Neural cell (in vitro differentiated cells): Measurements from ENCODE around the gene ZNF648. TPM values are rescaled to one million over a fixed set of nuclear protein-coding genes. Genes with fewer than 3 reads are reported as not detected.

Experiments used
- H2AFZ ChIP-seq: fragments of 200-600, 300-800 bp; sonication (generic), shearing (Covaris generic); 2 replicates; pipeline ENCODE4 v1.6.0; 2014; ENCODE audit warnings: low read depth, mild to moderate bottlenecking, antibody characterized with exemption, low read length, moderate library complexity
- H3F3A ChIP-seq: fragments of 200-600 bp; shearing (Covaris generic); 2 replicates; pipeline ENCODE4 v1.6.1; 2016; ENCODE audit warnings: mild to moderate bottlenecking, moderate library complexity, mixed read lengths, antibody characterized with exemption, low read length; ENCODE audit not compliant: insufficient read depth, poor library complexity, severe bottlenecking
- H3K27ac ChIP-seq: fragments of 200-600, 300-800 bp; sonication (generic), shearing (Covaris generic); 2 replicates; pipeline ENCODE4 v1.5.1; 2014; ENCODE audit warnings: mild to moderate bottlenecking, low read length, moderate library complexity
- H3K27me3 ChIP-seq: fragments of 300-800, 200-600 bp; sonication (generic), shearing (Covaris generic); 2 replicates; pipeline ENCODE4 v1.6.0; 2014; ENCODE audit warnings: mild to moderate bottlenecking, low read depth, low read length, moderate library complexity; ENCODE audit not compliant: insufficient read depth
- H3K36me3 ChIP-seq: fragments of 300-800, 200-600 bp; sonication (generic), shearing (Covaris generic); 2 replicates; pipeline ENCODE4 v1.5.1; 2014; ENCODE audit warnings: mild to moderate bottlenecking, antibody characterized with exemption, low read length, moderate library complexity; ENCODE audit not compliant: insufficient read depth
- H3K4me2 ChIP-seq: fragments of 300-800, 200-600 bp; sonication (generic), shearing (Covaris generic); 2 replicates; pipeline ENCODE4 v1.6.0; 2014; ENCODE audit warnings: mild to moderate bottlenecking, low read length
- H3K4me3 ChIP-seq: fragments of 300-800, 200-600 bp; sonication (generic), shearing (Covaris generic); 2 replicates; pipeline ENCODE4 v1.5.1; 2014; ENCODE audit warnings: mild to moderate bottlenecking, low read length, moderate library complexity
- H3K79me2 ChIP-seq: fragments of 200-600 bp; shearing (Covaris generic); replicated peaks from 2 replicates; pipeline ENCODE4 v1.6.0; 2014; ENCODE audit warnings: mild to moderate bottlenecking, low read length, moderate library complexity; ENCODE audit not compliant: insufficient read depth
- H3K9ac ChIP-seq: fragments of 300-800, 200-600 bp; sonication (generic), shearing (Covaris generic); 2 replicates; pipeline ENCODE4 v1.6.1; 2016; ENCODE audit warnings: mild to moderate bottlenecking, low read length, mixed read lengths
- H3K9me2 ChIP-seq: fragments of 200-600 bp; shearing (Covaris generic); 2 replicates; pipeline ENCODE4 v1.6.1; 2016; ENCODE audit warnings: mild to moderate bottlenecking, low read length, mixed read lengths; ENCODE audit not compliant: insufficient read depth
- H3K9me3 ChIP-seq: fragments of 200-600, 300-800 bp; sonication (generic), shearing (Covaris generic); 2 replicates; pipeline ENCODE4 v1.6.1; 2016; ENCODE audit warnings: mild to moderate bottlenecking, mixed run types, low read length, moderate library complexity, mixed read lengths
- H4K20me1 ChIP-seq: fragments of 200-600 bp; shearing (Covaris generic); 2 replicates; pipeline ENCODE4 v1.6.1; 2016; ENCODE audit warnings: mild to moderate bottlenecking, mixed run types; ENCODE audit not compliant: insufficient read depth
- CTCF ChIP-seq: fragments of 450-650 bp; IDR thresholded peaks from 2 replicates; pipeline ENCODE4 v1.5.1; 2014; ENCODE audit warnings: antibody characterized with exemption, mild to moderate bottlenecking, moderate library complexity; ENCODE audit not compliant: poor library complexity, severe bottlenecking
- EP300 ChIP-seq: fragments of 450-650 bp; conservative IDR thresholded peaks from 2 replicates; pipeline ENCODE4 v1.6.1; 2014; ENCODE audit warnings: antibody characterized with exemption, mild to moderate bottlenecking, moderate library complexity; ENCODE audit not compliant: poor library complexity, severe bottlenecking
- EZH2 ChIP-seq: fragments of 200-600, 300-800 bp; shearing (Covaris generic), sonication (generic); IDR thresholded peaks from 2 replicates; pipeline ENCODE4 v1.6.1; 2014; ENCODE audit warnings: antibody characterized with exemption, low read length, borderline replicate concordance, mild to moderate bottlenecking; ENCODE audit not compliant: insufficient read depth, poor library complexity, severe bottlenecking
- MXI1 ChIP-seq: fragments of 450-650 bp; conservative IDR thresholded peaks from 2 replicates; pipeline ENCODE4 v1.6.1; 2014; ENCODE audit warnings: antibody characterized with exemption, mild to moderate bottlenecking; ENCODE audit not compliant: poor library complexity, severe bottlenecking
- POLR2AphosphoS5 ChIP-seq: IDR thresholded peaks from 2 replicates; pipeline ENCODE4 v1.6.1; 2012
- RAD21 ChIP-seq: fragments of 450-650 bp; conservative IDR thresholded peaks from 2 replicates; pipeline ENCODE4 v1.6.1; 2014; ENCODE audit warnings: antibody characterized with exemption, mild to moderate bottlenecking, moderate library complexity
- SMC3 ChIP-seq: fragments of 450-650 bp; conservative IDR thresholded peaks from 2 replicates; pipeline ENCODE4 v1.6.1; 2014; ENCODE audit warnings: antibody characterized with exemption, mild to moderate bottlenecking, moderate library complexity; ENCODE audit not compliant: poor library complexity
- TAF1 ChIP-seq: IDR thresholded peaks from 2 replicates; pipeline ENCODE4 v1.6.1; 2012; ENCODE audit warnings: low read depth
- polyA plus RNA-seq: library from polyadenylated mRNA; depleted of rRNA; stranded (reverse); fragments of >200 nt; gene quantifications from 2 replicates; pipeline ENCODE4 v1.2.3, GENCODE V29; 2014
- TF ChIP-seq, protein P1 (sequence below): IDR thresholded peaks from 2 replicates; pipeline ENCODE4 v1.6.1; 2012; ENCODE audit warnings: borderline replicate concordance

Gene ZNF648
- polyA plus RNA-seq, 1 donor from 2014 or later, result not detected

DNA sequence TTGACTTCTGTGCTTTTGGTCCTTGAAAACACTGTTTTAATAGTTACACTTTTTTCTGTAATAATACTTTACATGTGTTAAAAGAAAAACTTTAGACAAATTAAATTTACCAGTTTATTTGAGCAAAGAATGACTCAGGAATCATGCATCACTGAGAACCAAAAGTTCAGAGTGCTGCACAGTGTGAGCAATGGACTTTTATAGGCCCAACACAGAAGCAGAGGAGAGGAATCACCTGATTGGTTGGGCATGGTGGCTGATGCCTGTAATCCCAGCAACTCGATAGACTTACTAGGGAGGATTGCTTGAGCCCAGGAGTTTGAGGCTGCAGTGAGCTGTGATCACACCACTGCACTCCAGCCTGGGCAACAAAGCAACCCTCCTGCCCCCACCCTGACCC lies 29.3 kb downstream of the ZNF648 start:
- H3K79me2 ChIP-seq, result no peaks in the 10 kb centered on the region
- no peak overlapping the region for H3K4me3 ChIP-seq
- TF ChIP-seq EP300, result no peak
- TF ChIP-seq SMC3, result no peak
- TF ChIP-seq EZH2, result no peak
- no peak for TF ChIP-seq MXI1
- no peak for TF ChIP-seq RAD21
- TF ChIP-seq TAF1, result no peak
- TF ChIP-seq POLR2AphosphoS5, result no peak
- TF ChIP-seq, protein P1, sequence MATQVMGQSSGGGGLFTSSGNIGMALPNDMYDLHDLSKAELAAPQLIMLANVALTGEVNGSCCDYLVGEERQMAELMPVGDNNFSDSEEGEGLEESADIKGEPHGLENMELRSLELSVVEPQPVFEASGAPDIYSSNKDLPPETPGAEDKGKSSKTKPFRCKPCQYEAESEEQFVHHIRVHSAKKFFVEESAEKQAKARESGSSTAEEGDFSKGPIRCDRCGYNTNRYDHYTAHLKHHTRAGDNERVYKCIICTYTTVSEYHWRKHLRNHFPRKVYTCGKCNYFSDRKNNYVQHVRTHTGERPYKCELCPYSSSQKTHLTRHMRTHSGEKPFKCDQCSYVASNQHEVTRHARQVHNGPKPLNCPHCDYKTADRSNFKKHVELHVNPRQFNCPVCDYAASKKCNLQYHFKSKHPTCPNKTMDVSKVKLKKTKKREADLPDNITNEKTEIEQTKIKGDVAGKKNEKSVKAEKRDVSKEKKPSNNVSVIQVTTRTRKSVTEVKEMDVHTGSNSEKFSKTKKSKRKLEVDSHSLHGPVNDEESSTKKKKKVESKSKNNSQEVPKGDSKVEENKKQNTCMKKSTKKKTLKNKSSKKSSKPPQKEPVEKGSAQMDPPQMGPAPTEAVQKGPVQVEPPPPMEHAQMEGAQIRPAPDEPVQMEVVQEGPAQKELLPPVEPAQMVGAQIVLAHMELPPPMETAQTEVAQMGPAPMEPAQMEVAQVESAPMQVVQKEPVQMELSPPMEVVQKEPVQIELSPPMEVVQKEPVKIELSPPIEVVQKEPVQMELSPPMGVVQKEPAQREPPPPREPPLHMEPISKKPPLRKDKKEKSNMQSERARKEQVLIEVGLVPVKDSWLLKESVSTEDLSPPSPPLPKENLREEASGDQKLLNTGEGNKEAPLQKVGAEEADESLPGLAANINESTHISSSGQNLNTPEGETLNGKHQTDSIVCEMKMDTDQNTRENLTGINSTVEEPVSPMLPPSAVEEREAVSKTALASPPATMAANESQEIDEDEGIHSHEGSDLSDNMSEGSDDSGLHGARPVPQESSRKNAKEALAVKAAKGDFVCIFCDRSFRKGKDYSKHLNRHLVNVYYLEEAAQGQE, result no peak
- TF ChIP-seq CTCF, result no peak
- H3K9me3 ChIP-seq, result no peaks in the 10 kb centered on the region
- H3K36me3 ChIP-seq, result no peaks in the 10 kb centered on the region
- no peaks in the 10 kb centered on the region for H3K9me2 ChIP-seq
- H3K4me2 ChIP-seq, result no peak overlapping the region
- no peaks in the 10 kb centered on the region for H3K27me3 ChIP-seq
- no peak overlapping the region for H3K9ac ChIP-seq
- no peak overlapping the region for H2AFZ ChIP-seq
- no peaks in the 10 kb centered on the region for H3F3A ChIP-seq
- no peak overlapping the region for H3K27ac ChIP-seq
- no peaks in the 10 kb centered on the region for H4K20me1 ChIP-seq

- peak overlapping the region; percentile 80 for H3K4me3 ChIP-seq
- peak; percentile 61 for TF ChIP-seq RAD21
- TF ChIP-seq EZH2, result no peak
- TF ChIP-seq TAF1, result no peak
- no peak for TF ChIP-seq MXI1
- TF ChIP-seq CTCF, result peak; percentile 67
- TF ChIP-seq, protein P1, result peak; percentile 40
- TF ChIP-seq POLR2AphosphoS5, result peak; percentile 46
- no peak for TF ChIP-seq EP300
- TF ChIP-seq SMC3, result peak; percentile 67
- H4K20me1 ChIP-seq, result no peaks in the 10 kb centered on the region
- peak overlapping the region; percentile 57 for H2AFZ ChIP-seq
- H3K27ac ChIP-seq, result peak overlapping the region; percentile 45
- no peaks in the 10 kb centered on the region for H3K79me2 ChIP-seq
- peak overlapping the region; percentile 57 for H3K4me2 ChIP-seq
- H3K9me3 ChIP-seq, result no peaks in the 10 kb centered on the region
- no peaks in the 10 kb centered on the region for H3K27me3 ChIP-seq
- H3K9ac ChIP-seq, result peak overlapping the region; percentile 80
- no peaks in the 10 kb centered on the region for H3F3A ChIP-seq
- H3K9me2 ChIP-seq, result no peaks in the 10 kb centered on the region
- H3K36me3 ChIP-seq, result no peaks in the 10 kb centered on the region
These were observed 31.9 kb downstream of the ZNF648 start for GRCh38 chr1:182029379-182030331.
